GM18520 (cell line): ENCODE data around the gene CAPN11.
"Not testable (repeated sequence)": the region's sequence is repeated elsewhere in the genome, so short reads cannot be mapped to it uniquely, and the experiment has no call there.

Experiments used
- ATAC-seq: cut with Tn5 transposase; IDR thresholded peaks from one replicate; pipeline ENCODE4 v1.9.1; 2021; ENCODE audit not compliant: unreplicated experiment

Gene CAPN11

GRCh38 chr6:44129841-44130322 is 28.7 kb upstream of the CAPN11 start:
- ATAC-seq = no peak

- ATAC-seq = no peak
Observed at GRCh38 chr6:44131892-44132291, 26.7 kb upstream of the CAPN11 start.

- ATAC-seq = no peak
Observed at GRCh38 chr6:44132476-44132875, 26.1 kb upstream of the CAPN11 start.

GRCh38 chr6:44133003-44133931 is 25.4 kb upstream of the CAPN11 start:
- ATAC-seq = no peak

- no peak for ATAC-seq
Observed at GRCh38 chr6:44133981-44134711, 24.5 kb upstream of the CAPN11 start.

- ATAC-seq = no peak
Observed at GRCh38 chr6:44135173-44135758, 23.4 kb upstream of the CAPN11 start.

GRCh38 chr6:44135875-44136274 is 22.7 kb upstream of the CAPN11 start:
- ATAC-seq = no peak

GRCh38 chr6:44138717-44139350 is 19.8 kb upstream of the CAPN11 start:
- no peak for ATAC-seq

GRCh38 chr6:44139351-44139743 is 19.3 kb upstream of the CAPN11 start:
- no peak for ATAC-seq

GRCh38 chr6:44142835-44143234 is 15.8 kb upstream of the CAPN11 start:
- ATAC-seq = no peak

GRCh38 chr6:44143731-44144130 is 14.9 kb upstream of the CAPN11 start:
- no peak for ATAC-seq

GRCh38 chr6:44144536-44144935 is 14.1 kb upstream of the CAPN11 start:
- not testable (repeated sequence) for ATAC-seq

- no peak for ATAC-seq
Observed at GRCh38 chr6:44145839-44146238, 12.8 kb upstream of the CAPN11 start.

- no peak for ATAC-seq
Observed at GRCh38 chr6:44146685-44147084, 11.9 kb upstream of the CAPN11 start.

- no peak for ATAC-seq
Observed at GRCh38 chr6:44147256-44147655, 11.4 kb upstream of the CAPN11 start.

- ATAC-seq = no peak
Observed at GRCh38 chr6:44148306-44148705, 10.3 kb upstream of the CAPN11 start.

- ATAC-seq = no peak
Observed at GRCh38 chr6:44149369-44150012, 9.1 kb upstream of the CAPN11 start.

GRCh38 chr6:44150317-44150917 is 8.2 kb upstream of the CAPN11 start:
- no peak for ATAC-seq

GRCh38 chr6:44151348-44152108 is 7.1 kb upstream of the CAPN11 start:
- ATAC-seq = peak; percentile 57

GRCh38 chr6:44152109-44152461 is 6.5 kb upstream of the CAPN11 start:
- ATAC-seq = no peak
